SIG-M5 treated with dmso at 0.1 percent for 504 hours (cell line): ENCODE measurements around the gene CYS1.
"Not testable (repeated sequence)": the region's sequence is repeated elsewhere in the genome, so short reads cannot be mapped to it uniquely, and the experiment has no call there.

Source experiments
- DNase-seq: peaks from one replicate; lab custom pipeline; 2025; ENCODE audit not compliant: unreplicated experiment; lab: John Stamatoyannopoulos, UW

The CYS1 gene

GRCh38 chr2:10014418-10015190 lies 65.6 kb downstream of the CYS1 start:
- DNase-seq: no peak

DNA sequence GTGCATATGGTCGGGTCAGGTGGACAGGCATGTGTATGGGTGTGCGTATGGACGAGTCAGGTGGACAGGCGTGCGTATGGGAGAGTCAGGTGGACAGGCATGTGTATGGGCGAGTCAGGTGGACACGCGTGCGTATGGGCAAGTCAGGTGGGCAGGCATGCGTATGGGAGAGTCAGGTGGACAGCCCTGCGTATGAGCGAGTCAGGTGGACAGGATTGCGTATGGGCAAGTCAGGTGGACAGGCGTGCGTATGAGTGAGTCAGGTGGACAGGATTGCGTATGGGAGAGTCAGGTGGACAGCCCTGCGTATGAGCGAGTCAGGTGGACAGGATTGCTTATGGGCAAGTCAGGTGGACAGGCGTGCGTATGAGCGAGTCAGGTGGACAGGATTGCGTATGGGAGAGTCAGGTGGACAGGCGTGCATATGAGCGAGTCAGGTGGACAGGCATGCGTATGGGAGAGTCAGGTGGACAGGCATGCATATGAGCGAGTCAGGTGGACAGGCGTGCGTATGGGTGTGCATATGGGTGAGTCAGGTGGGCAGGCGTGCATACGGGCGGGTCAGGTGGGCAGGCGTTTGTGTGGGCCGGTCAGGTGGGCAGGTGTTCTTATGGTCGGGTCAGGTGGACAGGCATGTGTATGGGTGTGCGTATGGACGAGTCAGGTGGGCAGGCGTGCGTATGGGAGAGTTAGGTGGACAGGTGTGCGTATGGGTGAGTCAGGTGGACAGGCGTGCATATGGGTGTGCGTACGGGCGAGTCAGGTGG lies 66.4 kb downstream of the CYS1 start:
- not testable (repeated sequence) for DNase-seq

- no peak for DNase-seq
Measured at GRCh38 chr2:10012963-10013461, 67.2 kb downstream of the CYS1 start.

DNA sequence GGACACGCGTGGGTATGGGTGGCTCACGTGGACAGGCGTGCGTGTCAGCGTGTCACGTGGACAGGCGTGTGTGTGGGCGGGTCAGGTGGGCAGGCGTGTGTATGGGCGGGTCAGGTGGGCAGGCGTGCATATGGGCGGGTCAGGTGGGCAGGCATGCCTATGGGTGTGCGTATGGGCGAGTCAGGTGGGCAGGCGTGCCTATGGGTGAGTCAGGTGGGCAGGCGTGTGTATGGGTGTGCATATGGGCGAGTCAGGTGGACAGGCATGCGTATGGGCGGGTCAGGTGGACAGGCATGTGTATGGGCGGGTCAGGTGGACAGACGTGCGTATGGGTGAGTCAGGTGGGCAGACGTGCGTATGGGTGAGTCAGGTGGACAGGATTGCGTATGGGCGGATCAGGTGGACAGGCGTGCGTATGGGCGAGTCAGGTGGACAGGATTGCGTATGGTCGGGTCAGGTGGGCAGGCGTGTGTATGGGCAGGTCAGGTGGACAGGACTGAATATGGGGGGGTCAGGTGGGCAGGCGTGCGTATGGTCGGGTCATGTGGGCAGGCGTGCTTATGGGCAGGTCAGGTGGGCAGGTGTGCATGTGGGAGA lies 67.7 kb downstream of the CYS1 start:
- not testable (repeated sequence) for DNase-seq

GRCh38 chr2:10011606-10012325 lies 68.4 kb downstream of the CYS1 start:
- DNase-seq: not testable (repeated sequence)

- not testable (repeated sequence) for DNase-seq
Measured at GRCh38 chr2:10010861-10011605, 69.2 kb downstream of the CYS1 start.

- DNase-seq: no peak
Measured at GRCh38 chr2:10009811-10010781, 70.1 kb downstream of the CYS1 start.

GRCh38 chr2:10009271-10009810 lies 70.9 kb downstream of the CYS1 start:
- no peak for DNase-seq

GRCh38 chr2:10008809-10009176 lies 71.4 kb downstream of the CYS1 start:
- no peak for DNase-seq

- no peak for DNase-seq
Measured at GRCh38 chr2:10007921-10008808, 72.0 kb downstream of the CYS1 start.

GRCh38 chr2:10007435-10007834 lies 72.8 kb downstream of the CYS1 start:
- no peak for DNase-seq
